ENCODE measurements around the gene KHDC1.

DNA sequence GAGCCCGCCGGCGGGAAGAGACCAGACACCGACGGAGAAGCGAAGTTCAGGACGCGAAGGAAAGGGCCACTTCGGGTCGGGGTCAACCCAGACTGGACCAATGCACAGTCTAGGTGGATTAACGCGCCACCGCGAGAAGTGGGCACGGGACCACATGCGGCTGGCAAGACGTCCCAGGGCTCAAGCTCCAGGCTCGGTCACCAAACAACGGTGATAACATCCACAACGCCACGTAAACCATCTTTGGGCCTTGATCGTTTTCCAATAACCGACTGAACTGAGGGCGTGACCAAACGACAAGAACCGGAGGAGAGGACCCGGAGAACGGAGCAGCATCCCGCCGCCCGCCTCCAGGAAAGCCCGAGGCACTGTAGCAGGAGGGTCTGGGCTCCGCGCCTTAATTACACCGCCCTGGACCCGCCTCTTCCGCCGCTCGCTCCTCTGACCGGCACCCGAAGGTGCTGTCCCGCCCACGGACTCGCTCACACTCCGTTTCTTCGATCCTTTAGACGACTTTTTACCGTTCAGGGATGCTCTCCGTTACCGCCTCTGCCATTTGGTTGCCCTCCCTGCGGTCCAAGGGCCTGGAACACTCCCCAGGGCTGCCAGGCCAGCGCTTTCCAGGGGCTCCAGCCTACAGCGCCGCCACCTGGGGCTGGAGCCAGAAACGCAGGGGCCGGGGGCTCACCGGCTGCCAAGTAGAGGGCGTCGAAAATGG, 46.9 kb upstream of the KHDC1 start:
- peak; percentile 64 for TF ChIP-seq CTCF (IDR thresholded peaks at IDR 0.05)
- TF ChIP-seq EZH2 (IDR thresholded peaks at IDR 0.05) = no peak

All from neural progenitor cell (in vitro differentiated cells).